Left lobe of liver (tissue), 2 donors: ENCODE data around the gene CTDP1. TPM values are rescaled to one million over a fixed set of nuclear protein-coding genes. Genes with fewer than 3 reads are reported as not detected.

Experiments used
- ATAC-seq: fragments of 200-7000 bp; cut with Tn5 transposase; one replicate; pipeline ENCODE4 v1.9.1; 2020; ENCODE audit warnings: mild to moderate bottlenecking, moderate library complexity
- DNase-seq: peaks from one replicate; pipeline ENCODE4 v3.0.0-alpha.2; 2020; ENCODE audit warnings: low spot score
- total RNA-seq: library from RNA; stranded (reverse); gene quantifications from one replicate; pipeline ENCODE4 v1.2.1, GENCODE V29; 2021
- donor health status: DM: no; HTN: no; CAD: no; lungs with moderate emphysema.
- donor health status: DM: no; HTN: yes; CAD: no.

The CTDP1 gene
- total RNA-seq, 1 donor from 2014 or later: 10.1 TPM

DNA sequence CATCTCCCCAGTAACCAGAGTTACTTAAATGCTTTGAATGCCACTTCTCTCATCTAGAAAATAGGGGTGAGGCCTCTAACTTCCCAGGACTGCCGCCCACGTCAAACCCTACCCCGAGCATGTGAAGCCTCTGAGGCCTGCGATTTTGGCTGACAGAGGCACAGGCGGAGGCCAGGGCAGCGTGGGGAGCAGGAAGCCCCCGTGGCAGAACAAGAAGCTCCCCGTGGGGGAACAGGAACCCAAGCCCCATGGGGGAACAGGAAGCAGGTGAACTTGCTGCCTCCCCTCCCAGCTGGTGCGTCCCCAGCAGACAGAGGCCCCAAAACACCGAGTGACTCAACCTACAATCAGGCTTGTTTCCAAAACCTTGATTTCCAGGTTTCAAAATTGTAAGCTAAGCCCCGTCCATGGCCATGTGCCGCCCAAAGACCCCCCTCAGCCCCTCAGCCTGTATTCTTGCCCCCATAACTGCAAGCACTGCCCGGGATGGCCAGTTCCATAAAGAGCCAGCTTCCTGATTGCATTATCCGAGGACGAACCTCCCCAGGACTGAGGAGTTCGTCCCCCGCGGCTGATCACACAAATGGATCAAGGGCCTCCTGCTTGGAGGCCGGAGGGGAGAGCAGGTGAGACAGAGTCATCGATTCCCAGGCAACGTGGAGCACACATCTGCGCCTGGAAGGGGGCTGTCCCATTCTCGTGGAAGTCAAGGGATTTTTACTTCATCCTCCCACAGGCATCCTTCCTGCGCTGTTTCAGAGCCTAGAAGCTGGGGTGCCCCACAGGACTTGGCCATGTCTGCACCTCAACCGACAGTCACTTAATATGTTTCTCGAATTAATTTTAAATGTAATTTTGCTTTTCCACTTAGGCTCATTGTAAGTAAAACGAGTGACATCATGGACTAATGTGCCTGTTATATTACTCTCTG lies 36.3 kb upstream of the CTDP1 start:
- no peak for DNase-seq
- peak; percentile 10 for ATAC-seq

DNA sequence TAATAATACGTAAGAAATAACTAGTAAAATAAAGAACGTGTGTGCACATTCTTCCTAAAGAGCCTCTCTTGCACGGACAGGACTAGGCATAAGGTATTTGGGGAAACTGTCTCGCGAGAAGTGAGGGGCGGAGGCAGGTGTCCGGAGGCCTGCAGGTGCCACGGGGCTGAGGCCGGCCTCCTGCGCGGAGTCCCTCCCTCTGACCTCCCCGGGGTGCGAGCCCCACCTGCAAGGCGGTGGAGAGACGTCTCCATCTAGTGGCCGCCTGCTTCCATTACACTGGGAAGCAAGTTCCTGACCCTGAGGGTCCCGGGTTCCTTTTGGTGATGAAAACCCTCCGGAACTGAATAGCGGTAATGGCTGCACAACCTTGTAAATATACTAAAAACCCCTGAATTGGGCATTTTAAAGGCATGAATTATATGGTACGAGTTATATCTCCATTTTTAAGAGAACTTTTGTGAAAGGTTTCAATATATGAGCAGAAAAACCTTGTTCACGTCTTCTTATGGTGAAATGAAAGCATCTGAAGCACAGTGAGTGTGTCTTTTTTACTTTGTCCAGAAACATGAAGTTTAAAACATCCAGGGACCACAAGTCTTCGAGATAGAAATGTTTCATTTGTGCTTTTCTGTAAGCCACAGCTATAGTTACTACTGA lies 35.5 kb upstream of the CTDP1 start:
- DNase-seq (peak; percentile 54), ATAC-seq (peak; percentile 95)

DNA sequence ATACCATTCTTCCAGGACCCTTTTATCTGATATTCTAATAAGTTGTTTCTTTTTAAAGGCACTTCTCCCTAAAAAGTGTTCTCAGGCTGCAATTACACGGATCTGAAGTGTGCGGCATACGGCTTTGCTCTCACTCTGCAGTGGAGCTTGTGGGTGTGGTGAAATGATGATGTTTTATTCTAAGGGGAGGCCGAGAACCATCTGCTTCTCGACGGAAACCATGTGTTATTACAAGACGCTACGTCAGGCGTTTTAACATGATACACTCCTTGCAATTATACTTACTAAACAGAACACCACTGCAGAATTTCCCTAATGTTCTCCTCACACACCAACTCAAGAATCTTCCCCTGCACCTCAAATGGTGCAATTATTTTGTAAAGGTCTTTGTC lies 34.9 kb upstream of the CTDP1 start:
- DNase-seq (no peak), ATAC-seq (no peak)

DNA sequence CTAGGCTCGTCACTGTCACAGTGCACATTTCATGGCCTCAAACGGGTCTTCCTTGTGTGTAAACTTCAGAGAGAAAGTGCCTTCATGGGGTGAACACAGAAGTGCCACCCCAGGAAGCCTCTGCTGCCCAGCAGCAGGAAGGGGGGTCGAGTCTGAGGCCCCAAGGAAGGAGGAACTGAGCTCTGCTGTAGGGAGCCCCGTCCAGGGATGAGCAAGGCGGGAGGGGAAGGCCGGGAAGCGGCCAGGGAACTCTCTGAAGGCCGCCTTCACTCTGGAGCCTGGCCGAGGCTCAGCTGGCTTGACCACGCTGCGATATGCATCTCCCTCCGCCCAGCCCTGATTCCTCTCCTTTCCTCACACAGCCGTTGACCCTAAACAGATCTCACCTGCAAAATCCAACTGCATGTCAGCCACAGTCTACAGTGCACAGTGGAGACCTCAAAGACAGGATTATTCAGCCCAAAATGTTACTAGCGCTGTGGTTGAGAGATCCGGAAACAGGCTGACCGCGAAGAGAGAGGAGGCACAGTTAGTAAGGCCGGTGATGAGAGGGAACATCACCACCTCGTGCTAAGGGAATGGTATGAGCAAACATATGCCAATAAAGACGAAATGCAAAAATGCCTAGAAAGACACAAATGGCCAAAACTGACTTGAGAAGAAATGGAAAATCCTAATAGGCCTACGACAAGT lies 34.2 kb upstream of the CTDP1 start:
- ATAC-seq (no peak), DNase-seq (peak; percentile 24)

DNA sequence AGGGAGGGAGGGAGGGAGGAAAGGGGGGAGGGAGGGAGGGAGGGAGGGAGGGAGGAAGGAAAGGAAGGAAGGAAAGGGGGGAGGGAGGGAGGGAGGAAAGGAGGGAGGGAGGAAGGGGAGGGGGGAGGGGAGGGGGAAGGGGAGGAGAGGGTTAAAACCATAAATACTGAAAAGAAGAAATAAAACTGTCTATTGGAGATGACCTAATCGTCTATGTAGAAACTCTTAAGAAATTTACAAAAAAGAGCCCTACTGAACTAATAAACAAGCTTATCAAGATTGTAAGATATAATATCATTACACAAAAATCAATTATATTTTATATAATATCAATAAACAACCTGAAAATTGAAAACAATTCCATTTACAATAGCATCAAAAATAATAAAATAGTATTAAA lies 32.3 kb upstream of the CTDP1 start:
- no peak for DNase-seq
- ATAC-seq: no peak

DNA sequence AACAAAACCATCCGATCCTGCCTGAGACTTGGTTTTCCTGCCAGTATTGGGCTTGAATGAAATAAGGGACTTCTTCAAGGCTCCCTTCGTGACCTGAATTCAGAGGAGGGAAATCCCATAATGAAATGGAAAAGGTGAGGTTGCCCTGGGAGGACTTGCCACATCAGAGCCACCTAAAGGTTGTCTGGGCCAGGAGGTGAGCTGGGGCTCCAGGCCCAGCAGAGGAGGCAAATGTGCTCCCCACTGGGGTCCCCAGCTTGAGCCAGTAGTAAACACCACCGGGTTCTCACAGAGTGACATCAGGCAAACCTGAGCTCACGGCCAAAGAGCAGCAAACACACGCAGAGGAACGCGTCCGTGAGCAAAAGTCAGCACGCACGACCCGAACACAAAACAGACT lies 28.6 kb upstream of the CTDP1 start:
- ATAC-seq (no peak), DNase-seq (no peak)

DNA sequence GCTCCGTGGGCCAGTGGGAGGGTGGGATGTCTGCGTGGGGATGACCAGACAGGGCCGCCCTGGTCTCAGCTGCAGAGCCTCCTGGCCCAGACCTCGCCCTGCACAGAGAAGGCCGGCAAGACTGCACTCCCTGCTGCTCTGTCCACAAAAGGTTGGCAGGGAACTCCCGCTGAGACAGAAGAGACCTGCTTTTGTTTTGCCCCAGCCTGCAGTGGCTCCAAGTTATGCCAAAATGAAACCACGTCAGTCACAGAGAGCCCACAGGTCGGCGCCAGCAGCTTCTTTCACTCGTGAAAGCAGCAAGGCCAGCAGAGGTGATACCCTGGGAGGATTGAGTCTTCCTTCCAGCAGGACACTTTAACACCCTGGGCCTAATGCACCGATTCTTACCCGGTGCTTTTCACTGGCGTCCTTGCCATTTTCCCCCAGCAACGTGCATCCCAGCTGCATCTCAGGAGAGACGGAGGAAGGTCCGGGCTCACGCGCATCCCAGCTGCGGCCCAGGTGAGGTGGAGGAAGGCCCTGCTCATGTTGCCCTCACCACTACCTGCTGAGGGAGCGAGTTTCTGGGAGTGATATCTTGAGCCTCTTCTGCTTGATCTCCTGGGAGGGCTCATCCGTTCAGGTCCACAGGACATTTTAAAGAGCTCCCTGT lies 22.1 kb upstream of the CTDP1 start:
- ATAC-seq (no peak), DNase-seq (no peak)

DNA sequence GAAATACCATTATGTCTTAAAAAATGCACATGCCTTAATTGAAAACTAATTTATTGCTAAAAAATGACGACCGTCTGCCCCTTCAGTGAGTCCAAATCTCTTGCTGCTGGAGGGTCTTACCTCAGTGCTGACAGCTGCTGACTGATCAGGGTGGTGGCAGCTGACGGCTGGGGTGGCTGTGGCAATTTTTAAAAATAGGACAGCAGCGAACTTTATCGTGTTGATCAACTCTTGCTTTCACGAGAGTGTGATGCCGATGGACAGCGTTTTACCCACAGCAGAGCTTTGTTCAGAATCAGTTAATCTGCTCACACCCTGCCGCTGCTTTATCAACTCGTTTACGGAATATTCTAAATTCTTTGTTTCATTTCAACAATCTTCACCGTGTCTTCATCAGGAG lies 21.2 kb upstream of the CTDP1 start:
- ATAC-seq: no peak

DNA sequence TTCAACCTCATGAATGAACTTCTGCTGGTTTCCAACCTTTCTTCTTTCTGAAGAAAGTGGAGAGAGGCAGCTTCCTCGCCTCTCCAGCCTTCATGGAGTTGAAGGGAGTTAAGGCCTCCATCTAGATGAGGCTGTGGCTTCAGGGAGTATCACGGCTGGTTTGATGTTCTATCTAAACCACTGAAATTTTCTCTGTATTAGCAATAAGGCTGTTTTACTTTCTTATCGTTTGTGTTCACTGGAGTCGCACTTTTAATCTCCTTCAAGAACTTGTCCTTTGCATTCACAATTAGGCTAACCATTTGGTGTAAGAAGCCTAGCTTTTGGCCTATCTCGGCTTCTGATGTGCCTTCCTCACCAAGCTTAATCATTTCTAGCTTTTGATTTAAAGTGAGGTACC lies 19.9 kb upstream of the CTDP1 start:
- DNase-seq: no peak
- no peak for ATAC-seq

More for the DNA sequence above, 21.2 kb upstream of the CTDP1 start:
- no peak for DNase-seq

DNA sequence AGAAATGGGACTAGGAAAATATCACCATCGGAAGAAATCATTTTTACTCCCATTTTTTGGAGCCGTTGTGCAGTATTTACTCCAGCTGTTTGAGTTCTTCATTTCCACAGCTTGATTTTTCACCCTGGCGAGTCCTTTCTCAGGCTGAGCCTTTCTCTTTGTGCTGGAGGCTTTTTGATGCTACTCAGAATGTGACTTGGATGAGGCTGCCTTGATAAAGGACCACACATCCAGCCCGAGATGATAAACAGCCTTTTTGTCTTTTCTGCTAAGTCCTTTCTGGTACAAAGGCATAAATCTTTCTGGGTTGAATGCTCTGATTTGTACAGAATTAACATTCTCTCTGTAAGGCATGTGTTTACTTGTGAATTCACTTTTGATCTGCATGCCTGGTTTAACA lies 17.6 kb upstream of the CTDP1 start:
- no peak for ATAC-seq

DNA sequence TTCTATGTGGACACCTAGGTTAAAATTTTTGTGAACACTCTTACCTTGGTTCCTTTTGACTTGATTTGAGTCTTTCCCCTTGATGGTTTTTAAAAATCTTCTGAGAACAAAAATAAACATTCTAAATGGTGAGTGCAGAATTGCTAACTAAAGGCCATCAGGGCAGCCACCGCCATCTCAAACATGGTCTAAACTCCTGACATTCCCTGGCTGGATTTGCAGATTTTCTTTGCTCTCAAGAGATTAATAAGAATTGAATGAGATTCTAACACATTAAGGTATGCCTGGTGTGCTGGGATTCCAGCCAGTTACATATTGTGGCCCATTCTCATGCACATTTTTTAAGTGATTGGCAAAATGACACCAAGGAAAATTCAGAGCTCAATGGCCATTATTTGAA lies 17.2 kb upstream of the CTDP1 start:
- no peak for ATAC-seq

More for the DNA sequence above, 17.6 kb upstream of the CTDP1 start:
- DNase-seq: no peak

DNA sequence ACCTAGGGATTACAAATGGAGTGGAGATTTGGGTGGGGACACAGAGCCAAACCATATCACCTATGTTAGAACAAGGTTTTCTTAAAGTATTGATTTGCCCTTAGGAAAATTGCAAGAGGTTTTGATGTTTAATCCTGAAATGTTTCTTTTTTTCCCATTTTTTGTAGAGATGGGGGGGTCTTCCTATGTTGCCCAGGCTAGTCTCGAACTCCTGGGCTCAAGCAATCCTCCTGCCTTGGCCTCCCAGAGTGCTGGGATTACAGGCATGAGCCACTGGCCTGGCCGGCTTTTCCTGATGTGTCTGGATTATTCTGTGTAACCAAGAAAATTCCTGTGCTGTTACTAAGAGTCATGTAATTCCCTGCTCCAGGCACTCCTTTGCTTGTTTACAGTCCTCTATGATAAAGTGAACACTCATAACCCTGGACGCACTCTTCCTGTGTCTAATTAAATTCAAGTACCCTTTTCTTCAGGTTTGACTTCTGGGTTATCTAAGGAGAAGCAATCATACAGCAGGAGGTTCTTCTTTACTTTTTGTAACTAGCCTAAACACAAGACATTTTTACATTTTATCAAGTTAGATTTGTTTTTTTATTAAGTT lies 15.0 kb upstream of the CTDP1 start:
- DNase-seq: no peak
- no peak for ATAC-seq

More for the DNA sequence above, 17.2 kb upstream of the CTDP1 start:
- DNase-seq: no peak

DNA sequence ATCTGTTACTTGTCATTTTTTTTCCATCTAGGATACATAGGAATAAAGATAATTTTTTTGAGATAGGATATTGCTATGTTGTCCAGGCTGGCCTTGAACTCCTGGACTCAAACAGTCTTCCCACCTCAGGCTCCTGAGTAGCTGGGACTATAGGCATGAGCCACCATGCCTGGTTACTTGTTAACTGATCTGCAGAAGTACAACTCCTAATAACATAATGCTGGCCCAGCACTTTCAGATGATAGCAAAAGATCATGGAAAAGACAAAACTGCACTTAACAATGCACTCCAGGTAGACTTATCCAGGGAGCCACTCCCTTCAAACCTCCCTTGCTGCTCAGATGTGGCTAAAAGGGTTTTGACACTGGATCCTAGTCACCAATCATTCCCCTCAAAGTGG lies 11.4 kb upstream of the CTDP1 start:
- DNase-seq (no peak), ATAC-seq (no peak)

DNA sequence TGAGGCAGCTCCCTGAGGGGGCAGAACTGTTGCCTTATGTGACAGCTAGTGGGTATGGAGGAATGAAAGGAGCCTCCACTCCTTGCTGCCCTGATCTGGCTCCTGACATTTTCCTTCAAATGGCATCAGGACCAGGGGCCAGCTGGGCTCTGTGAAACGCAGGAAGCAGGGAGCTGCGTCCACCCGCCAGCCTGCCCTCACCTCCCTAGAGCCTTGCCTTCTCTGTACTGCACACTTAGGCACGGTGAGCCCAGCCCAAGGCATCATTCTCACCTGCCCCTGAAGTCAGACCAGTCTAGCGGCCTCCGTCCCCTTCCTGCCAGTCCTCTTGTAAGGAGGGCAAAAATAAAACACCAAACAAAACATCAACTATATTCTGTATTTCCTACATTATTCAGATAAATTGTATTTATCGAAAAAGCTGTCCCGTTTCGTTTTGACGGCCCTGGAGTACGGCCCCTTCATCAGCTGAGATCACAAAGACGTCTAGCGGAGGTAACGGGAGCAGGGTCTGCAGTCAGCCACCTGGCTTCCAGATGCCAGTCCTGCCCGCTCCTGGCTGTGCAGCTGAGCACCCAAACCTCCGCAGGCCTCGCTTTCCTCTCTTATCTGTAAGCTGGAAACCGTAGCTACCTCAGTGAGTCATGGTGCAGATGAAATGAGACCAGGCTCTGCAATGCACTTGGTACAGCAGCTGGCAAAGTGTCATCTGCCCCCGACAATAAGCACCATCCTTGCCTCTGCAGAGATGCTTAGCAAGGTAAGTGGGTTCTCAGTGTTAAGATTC lies 6.9 kb upstream of the CTDP1 start:
- DNase-seq (no peak), ATAC-seq (no peak)

DNA sequence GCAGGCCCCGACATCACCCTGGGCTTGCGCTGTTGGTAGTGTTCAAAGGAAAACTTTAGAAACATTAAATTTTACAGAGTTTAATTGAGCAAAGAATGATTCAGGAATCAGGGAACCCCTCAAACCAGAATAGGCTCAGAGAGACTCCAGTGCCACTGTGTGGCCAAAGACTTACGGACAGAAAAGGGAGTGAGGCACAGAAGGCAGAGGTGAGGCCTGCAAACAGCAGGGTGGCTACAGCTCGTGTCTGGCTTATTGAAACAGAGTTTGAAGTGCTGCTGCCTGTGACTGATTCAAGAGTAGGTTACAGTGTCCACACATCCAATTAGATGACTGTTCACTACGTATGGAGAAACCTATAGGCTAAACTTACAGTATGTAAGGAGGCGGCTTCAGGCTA lies 2.4 kb upstream of the CTDP1 start:
- no peak for DNase-seq
- ATAC-seq: no peak

DNA sequence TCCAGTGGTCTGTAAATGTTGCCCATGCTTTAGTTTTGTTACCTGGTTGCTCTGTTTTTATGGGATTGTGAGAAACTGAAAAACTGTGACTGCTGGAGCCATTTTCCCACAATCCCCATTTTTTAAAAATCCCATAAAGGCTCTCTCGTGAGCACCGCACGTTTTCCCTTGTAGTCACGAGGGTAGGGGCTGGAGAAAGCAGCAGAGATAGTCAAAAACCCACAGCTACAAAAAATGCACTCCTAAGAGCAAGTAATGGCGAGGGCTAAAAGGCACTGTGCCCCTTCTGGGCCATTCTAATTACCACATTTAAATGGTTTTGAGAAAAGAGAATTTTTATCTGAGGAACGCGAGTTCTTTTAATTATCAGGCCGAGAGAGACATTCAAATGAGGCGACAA lies 1.8 kb upstream of the CTDP1 start:
- DNase-seq: no peak
- ATAC-seq: no peak

DNA sequence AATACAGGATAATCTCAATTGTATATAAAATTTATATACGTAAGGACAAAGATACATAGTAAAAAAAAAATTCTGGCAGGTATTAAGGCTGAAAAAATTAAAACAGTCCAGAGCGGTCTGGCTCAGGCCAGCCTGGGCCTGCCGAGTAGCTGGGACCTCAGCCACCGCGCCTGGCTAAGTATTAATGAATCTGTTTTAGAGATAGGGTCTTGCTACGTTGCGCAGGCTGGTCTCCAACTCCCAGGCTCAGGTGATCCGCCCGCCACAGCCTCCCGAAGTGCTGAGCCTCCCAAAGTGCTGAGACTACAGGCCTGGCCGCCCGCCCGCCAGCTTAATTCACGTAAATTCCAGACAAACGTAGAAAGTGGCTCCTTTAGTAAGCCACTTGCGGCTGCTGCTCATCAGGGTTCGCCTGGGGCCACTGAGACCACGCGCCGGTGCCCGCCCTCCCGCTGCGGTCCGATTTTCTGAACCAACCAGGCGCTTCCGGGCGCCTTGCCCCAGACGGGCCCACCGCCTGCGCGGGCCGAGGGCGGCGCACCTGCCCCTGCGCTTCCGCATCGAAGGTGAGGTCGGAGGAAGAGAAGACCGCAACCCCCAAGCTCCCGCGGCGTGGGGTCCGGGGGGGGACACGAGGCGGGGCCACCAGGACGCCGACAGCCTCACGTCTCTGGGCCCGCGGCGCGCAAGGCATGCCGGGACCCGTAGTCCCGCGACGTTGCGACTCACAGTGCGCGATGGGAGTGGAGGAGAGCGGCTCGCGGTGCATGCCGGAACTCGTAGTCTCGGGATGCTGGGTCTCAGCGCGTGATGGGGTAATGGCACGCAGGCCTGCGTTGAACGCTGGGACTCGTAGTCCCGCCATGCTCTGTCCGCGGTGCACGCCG lies 695 bp upstream of the CTDP1 start:
- DNase-seq: peak; percentile 100
- ATAC-seq: peak; percentile 93

DNA sequence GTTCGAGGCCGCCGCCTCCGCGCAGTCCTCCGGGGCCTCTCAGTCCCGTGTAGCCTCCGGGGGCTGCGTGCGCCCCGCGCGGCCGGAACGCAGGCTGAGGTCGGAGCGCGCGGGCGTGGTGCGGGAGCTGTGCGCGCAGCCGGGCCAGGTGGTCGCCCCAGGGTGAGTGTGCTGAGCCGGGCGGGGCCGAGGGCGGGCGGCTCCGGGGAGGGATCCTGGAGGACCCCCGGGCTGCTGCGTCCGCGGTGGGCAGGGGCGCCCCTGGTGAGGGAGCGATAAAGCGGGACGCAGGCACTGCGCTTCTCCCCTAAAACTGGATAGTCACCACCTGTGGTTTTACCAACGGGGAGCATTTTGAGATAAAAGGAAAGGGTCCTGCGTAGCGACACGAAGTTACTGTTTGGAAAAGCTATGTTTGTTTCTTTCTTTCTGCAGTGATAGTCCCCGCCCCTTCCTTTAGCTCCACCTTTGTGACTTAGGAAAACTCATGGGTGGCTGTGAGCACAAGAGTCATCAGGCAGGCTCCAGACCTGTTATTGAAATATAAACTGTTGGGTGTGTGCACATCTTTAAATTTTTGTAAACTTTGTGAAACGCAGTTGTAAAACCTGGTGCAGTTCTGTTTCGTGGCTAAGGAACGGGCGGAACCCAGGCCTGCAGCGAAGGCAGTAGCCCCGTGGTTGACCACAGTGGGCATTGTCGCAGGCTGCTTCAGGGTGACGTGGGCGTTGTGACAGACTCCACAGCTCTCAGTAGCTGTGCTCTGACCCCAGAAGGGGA lies 687 bp downstream of the CTDP1 start:
- DNase-seq (no peak), ATAC-seq (peak; percentile 10)
